ENCODE results near the gene TBC1D22A.

The TBC1D22A gene

GRCh38 chr22:46737105-46737975 lies 25.1 kb upstream of the TBC1D22A start:
- peak; percentile 56 for DNase-seq

GRCh38 chr22:46737976-46738646 lies 24.3 kb upstream of the TBC1D22A start, which contains the start of gene CERK:
TSS of gene CERK (minus strand) at chr22:46738252. CDS start at chr22:46738148, 104 bp downstream.
- peak; percentile 90 for DNase-seq

GRCh38 chr22:46738647-46739093 lies 23.8 kb upstream of the TBC1D22A start:
- peak; percentile 92 for DNase-seq

- DNase-seq: peak; percentile 92
Measured at GRCh38 chr22:46739094-46739870, 23.2 kb upstream of the TBC1D22A start.

GRCh38 chr22:46740910-46741780 lies 21.3 kb upstream of the TBC1D22A start:
- no peak for DNase-seq

- peak; percentile 19 for DNase-seq
Measured at GRCh38 chr22:46741974-46742519, 20.4 kb upstream of the TBC1D22A start.

GRCh38 chr22:46742576-46743221 lies 19.8 kb upstream of the TBC1D22A start:
- peak; percentile 39 for DNase-seq

- peak; percentile 26 for DNase-seq
Measured at GRCh38 chr22:46744581-46744980, 17.9 kb upstream of the TBC1D22A start.

- no peak for DNase-seq
Measured at GRCh38 chr22:46746192-46746591, 16.3 kb upstream of the TBC1D22A start.

GRCh38 chr22:46746620-46747019 lies 15.8 kb upstream of the TBC1D22A start:
- no peak for DNase-seq

- DNase-seq: no peak
Measured at GRCh38 chr22:46747646-46748045, 14.8 kb upstream of the TBC1D22A start.

GRCh38 chr22:46748206-46748907 lies 14.1 kb upstream of the TBC1D22A start:
- DNase-seq: no peak

- no peak for DNase-seq
Measured at GRCh38 chr22:46748908-46749675, 13.4 kb upstream of the TBC1D22A start.

- DNase-seq: no peak
Measured at GRCh38 chr22:46749682-46750529, 12.5 kb upstream of the TBC1D22A start.

GRCh38 chr22:46750530-46750800 lies 12.0 kb upstream of the TBC1D22A start:
- DNase-seq: no peak

GRCh38 chr22:46750863-46751443 lies 11.5 kb upstream of the TBC1D22A start:
- DNase-seq: no peak

- no peak for DNase-seq
Measured at GRCh38 chr22:46752286-46752987, 10.0 kb upstream of the TBC1D22A start.

GRCh38 chr22:46752988-46753310 lies 9.5 kb upstream of the TBC1D22A start:
- no peak for DNase-seq
